MM.1S (cell line): ENCODE measurements around the gene TGFBI.

ENCODE experiments used
- EZH2 ChIP-seq: fragments of 300-600 bp; sonication (generic); optimal IDR thresholded peaks from 2 replicates; pipeline ENCODE3; 2017; ENCODE audit warnings: low read depth, mild to moderate bottlenecking, antibody characterized with exemption, low read length, mixed read lengths
- EZH2phosphoT487 ChIP-seq: fragments of 300-600 bp; sonication (generic); IDR thresholded peaks from 2 replicates; pipeline ENCODE4 v1.6.1; 2018; ENCODE audit warnings: antibody characterized with exemption, low read length
- TF ChIP-seq, protein P1 (sequence below): fragments of 300-600 bp; sonication (generic); IDR thresholded peaks from 2 replicates; pipeline ENCODE4 v1.5.1; 2016; ENCODE audit warnings: antibody characterized with exemption, low read length, mixed read lengths

DNA sequence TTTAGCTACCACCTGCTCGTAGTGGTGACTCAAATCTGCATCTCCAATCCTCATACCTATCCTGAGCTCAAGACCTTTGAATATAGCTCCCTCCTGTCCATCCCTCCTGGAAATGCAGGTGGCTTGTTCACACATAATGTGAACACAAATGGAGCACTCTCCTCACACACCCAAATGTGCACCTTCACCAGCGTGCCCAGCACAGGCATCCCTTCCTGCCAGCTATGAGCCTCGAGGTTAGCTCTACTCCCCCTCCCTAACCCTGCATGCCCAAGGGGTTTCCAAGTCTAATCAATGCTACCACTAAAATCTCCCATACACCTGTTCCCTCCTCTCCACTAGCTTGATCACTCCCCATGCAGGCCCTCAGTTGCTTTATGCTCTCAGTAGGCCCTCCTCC lies 2.2 kb upstream of the TGFBI start:
- no peak for TF ChIP-seq EZH2phosphoT487
- TF ChIP-seq, protein P1, sequence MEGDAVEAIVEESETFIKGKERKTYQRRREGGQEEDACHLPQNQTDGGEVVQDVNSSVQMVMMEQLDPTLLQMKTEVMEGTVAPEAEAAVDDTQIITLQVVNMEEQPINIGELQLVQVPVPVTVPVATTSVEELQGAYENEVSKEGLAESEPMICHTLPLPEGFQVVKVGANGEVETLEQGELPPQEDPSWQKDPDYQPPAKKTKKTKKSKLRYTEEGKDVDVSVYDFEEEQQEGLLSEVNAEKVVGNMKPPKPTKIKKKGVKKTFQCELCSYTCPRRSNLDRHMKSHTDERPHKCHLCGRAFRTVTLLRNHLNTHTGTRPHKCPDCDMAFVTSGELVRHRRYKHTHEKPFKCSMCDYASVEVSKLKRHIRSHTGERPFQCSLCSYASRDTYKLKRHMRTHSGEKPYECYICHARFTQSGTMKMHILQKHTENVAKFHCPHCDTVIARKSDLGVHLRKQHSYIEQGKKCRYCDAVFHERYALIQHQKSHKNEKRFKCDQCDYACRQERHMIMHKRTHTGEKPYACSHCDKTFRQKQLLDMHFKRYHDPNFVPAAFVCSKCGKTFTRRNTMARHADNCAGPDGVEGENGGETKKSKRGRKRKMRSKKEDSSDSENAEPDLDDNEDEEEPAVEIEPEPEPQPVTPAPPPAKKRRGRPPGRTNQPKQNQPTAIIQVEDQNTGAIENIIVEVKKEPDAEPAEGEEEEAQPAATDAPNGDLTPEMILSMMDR = no peak
- no peak for TF ChIP-seq EZH2
